Heart right ventricle (tissue), 16 donors: ENCODE results near the gene DNAJC3. TPM values are rescaled to one million over a fixed set of nuclear protein-coding genes. Genes with fewer than 3 reads are reported as not detected.
A peak's percentile ranks its signal among the peaks of the same experiment; 100 is the strongest.

Source experiments
- ATAC-seq, 8 donors: fragments of 200-7000 bp; cut with Tn5 transposase; one replicate each; pipeline ENCODE4 v1.9.1; 2020; ENCODE audit warnings: mild to moderate bottlenecking in 8 of 8, moderate library complexity in 8 of 8, moderate number of reproducible peaks in 1 of 8
- DNase-seq, 2 donors: peaks; one replicate each; pipeline ENCODE4 v3.0.0-alpha.2; 2020
- H3K27ac ChIP-seq, 10 donors: fragments of 200-600 bp; sonication (generic) in 2 of 10; one replicate each; pipeline versions ENCODE4 v1.5.0 to v1.8.0; 2020 to 2022; ENCODE audit warnings: mild to moderate bottlenecking in 3 of 10
- H3K27me3 ChIP-seq, 7 donors: fragments of 200-600 bp; one replicate each; pipeline ENCODE4 v1.8.0; 2021 to 2022; ENCODE audit warnings: mild to moderate bottlenecking in 2 of 7
- H3K36me3 ChIP-seq, 9 donors: fragments of 200-600 bp; sonication (generic) in 1 of 9; one replicate each; pipeline versions ENCODE4 v1.5.0 to v1.8.0; 2020 to 2022; ENCODE audit warnings: mild to moderate bottlenecking in 2 of 9
- H3K4me1 ChIP-seq, 9 donors: fragments of 200-600 bp; sonication (generic) in 1 of 9; one replicate each; pipeline versions ENCODE4 v1.5.0 to v1.8.0; 2020 to 2022; ENCODE audit warnings: mild to moderate bottlenecking in 4 of 9
- H3K4me3 ChIP-seq, 10 donors: fragments of 200-600 bp; sonication (generic) in 2 of 10; one replicate each; pipeline versions ENCODE4 v1.5.0 to v1.8.0; 2020 to 2022; ENCODE audit warnings: mild to moderate bottlenecking in 7 of 10, moderate library complexity in 2 of 10
- H3K9me3 ChIP-seq, 11 donors: fragments of 200-600 bp in 10 of 11; sonication (generic) in 2 of 11; one replicate each; pipeline versions ENCODE4 v1.5.0 to v1.8.0; 2013 to 2022; ENCODE audit warnings: mild to moderate bottlenecking in 2 of 11, control low read depth in 1 of 11, moderate library complexity in 1 of 11
- CTCF ChIP-seq, 9 donors: fragments of 200-600 bp; sonication (generic) in 2 of 9; IDR thresholded peaks; one replicate each; pipeline versions ENCODE4 v1.5.0 to v1.8.0; 2021 to 2022; ENCODE audit warnings: antibody characterized with exemption in 9 of 9, mild to moderate bottlenecking in 5 of 9, moderate library complexity in 1 of 9
- WGBS, 2 donors: extraction: QIAGEN DNeasy Blood & Tissue Kit; methylation state at CpG; one replicate each; pipeline ENCODE4 v1.1.7; 2013; ENCODE audit warnings: inconsistent platforms in 1 of 2; 5-methylcytosine and 5-hydroxymethylcytosine counted together
- intact Hi-C, 10 donors: fragments of 100-400 bp; cut with DNase I; formaldehyde crosslinking; loops; one replicate each; pipeline versions ENCODE4 v1.11.1 to v1.14.2; 2022
- polyA plus RNA-seq, 2 donors: library from polyadenylated mRNA; stranded (reverse); fragments of 200-250 nt; gene quantifications; one replicate each; pipeline ENCODE4 v1.2.3, GENCODE V29; 2013
- total RNA-seq, 10 donors: library from RNA; stranded (reverse); fragmentation: NEBNext Ultra II Directional in 3 of 10; extraction: Animal tissue kit (Norgen Biotek cat#: 25700) in 3 of 10; gene quantifications; one replicate each; pipeline versions ENCODE4 v1.2.1 to v1.2.4, GENCODE V29; 2021 to 2023
- donor health status: Arrhythmogenic right ventricular cardiomyopathy.
- donor health status: ischemic (EF 13 %, LVEDD 7.1; RV severe dilation, severe dysfunction).
- donor health status: healthy with polysubstance abuse.
- donor health status: DM: no; HTN: yes; CAD: no.
- donor health status: DM: no; HTN: no; CAD: no.
- donor health status: ischemic (EF 25% LVEDD 6.9; RV normal size, moderate dysfunction).
- donor health status: ischemic (EF 25% LVEDD 5.7; RV mildly dilated, moderate dysfunction).
- donor health status: healthy.
- donor health status: DM: yes; HTN: yes; CAD: no.
- donor health status: Ischemic cardiomyopathy.
- donor health status: ischemic (EF 35%, LVEDD 5.7; RV mildly dilated, moderate dysfunction).
- donor health status: nonischemic (EF 11% LVEDD 7.7; RV severe dilation, severe dysfunction).
- donor health status: DM: yes; HTN: yes; CAD: no.
- donor health status: PGD.
- donor health status: ischemic (EF 29% LVEDD 5.4; RV normal size, mild dysfunction).
- donor health status: nonischemic (EF 23%, LVEDD 6.1; RV moderate dilation, normal function).

Gene DNAJC3
- total and polyA plus RNA-seq, 12 donors = 9.3 to 40.9 (median 31.2) TPM

GRCh38 chr13:95697052-95697680 is 20.2 kb downstream of the DNAJC3 start:
- H3K9me3 ChIP-seq = peaks cover 0 to 9% (median 0%) of the 10 kb centered on the region in 11 donors
- H3K27me3 ChIP-seq = no peaks in the 10 kb centered on the region
- DNase-seq (no peak), ATAC-seq (no peak)
- H3K27ac ChIP-seq = no peak overlapping the region
- intact Hi-C loops = no loop called here
- TF ChIP-seq CTCF (IDR thresholded peaks at IDR 0.05) = no peak
- no peaks in the 10 kb centered on the region for H3K36me3 ChIP-seq
- peaks cover 0 to 25% (median 19%) of the 10 kb centered on the region in 9 donors for H3K4me1 ChIP-seq
- WGBS, 2 donors = 94 to 95% methylated on average over 6 of the region's 6 CpGs
- H3K4me3 ChIP-seq = no peak overlapping the region

GRCh38 chr13:95698047-95698749 is 21.3 kb downstream of the DNAJC3 start:
- DNase-seq (no peak), ATAC-seq (peak in 7 of 8 donors; percentile 20 to 94 (median 68))
- no peak overlapping the region for H3K4me3 ChIP-seq
- WGBS, 2 donors = 52 to 63% methylated on average over 5 of the region's 5 CpGs
- TF ChIP-seq CTCF (IDR thresholded peaks at IDR 0.05) = peak in 1 of 9 donors; percentile 11
- H3K27ac ChIP-seq = no peak overlapping the region
- no peaks in the 10 kb centered on the region for H3K27me3 ChIP-seq
- H3K36me3 ChIP-seq = no peaks in the 10 kb centered on the region
- peaks cover 0 to 9% (median 0%) of the 10 kb centered on the region in 11 donors for H3K9me3 ChIP-seq
- intact Hi-C loops = no loop called here
- H3K4me1 ChIP-seq = peaks cover 0 to 29% (median 21%) of the 10 kb centered on the region in 9 donors

GRCh38 chr13:95703576-95703975 is 26.6 kb downstream of the DNAJC3 start:
- DNase-seq (no peak), ATAC-seq (no peak)
- no peak overlapping the region for H3K4me3 ChIP-seq
- intact Hi-C loops = no loop called here
- H3K4me1 ChIP-seq = peaks cover 0 to 51% (median 29%) of the 10 kb centered on the region in 9 donors
- no peaks in the 10 kb centered on the region for H3K27me3 ChIP-seq
- WGBS, 2 donors = 85 to 88% methylated on average over 2 of the region's 2 CpGs
- H3K9me3 ChIP-seq = no peaks in the 10 kb centered on the region
- no peak overlapping the region for H3K27ac ChIP-seq
- H3K36me3 ChIP-seq = no peaks in the 10 kb centered on the region
- TF ChIP-seq CTCF (IDR thresholded peaks at IDR 0.05) = no peak

- peak in 2 of 9 donors; percentile 7 to 12 for TF ChIP-seq CTCF (IDR thresholded peaks at IDR 0.05)
Measured at GRCh38 chr13:95704510-95704909, 27.6 kb downstream of the DNAJC3 start.

More at GRCh38 chr13:95704510-95704909, 27.6 kb downstream of the DNAJC3 start:
- WGBS, 2 donors = 93 to 97% methylated on average over 3 of the region's 3 CpGs
- intact Hi-C loops = no loop called here
- H3K9me3 ChIP-seq = no peaks in the 10 kb centered on the region
- DNase-seq (no peak), ATAC-seq (no peak)
- no peaks in the 10 kb centered on the region for H3K27me3 ChIP-seq
- no peak overlapping the region for H3K27ac ChIP-seq
- peaks cover 0 to 6% (median under 1%) of the 10 kb centered on the region in 9 donors for H3K36me3 ChIP-seq
- no peak overlapping the region for H3K4me3 ChIP-seq
- H3K4me1 ChIP-seq = peaks cover 0 to 60% (median 21%) of the 10 kb centered on the region in 9 donors
